Osteoblast (primary cell): ENCODE data around the gene CEPT1. TPM values are rescaled to one million over a fixed set of nuclear protein-coding genes. Genes with fewer than 3 reads are reported as not detected.

Experiments
- DNase-seq: peaks from one replicate; pipeline ENCODE4 v3.0.0; 2011; ENCODE audit warnings: low spot score, mixed read lengths; ENCODE audit not compliant: insufficient read length; ENCODE audit errors: missing footprints
- H2AFZ ChIP-seq: 2 replicates; pipeline ENCODE4 v1.6.0; 2011; ENCODE audit warnings: mild to moderate bottlenecking, low read length
- H3K27ac ChIP-seq: 2 replicates; pipeline ENCODE4 v1.5.1; 2011; ENCODE audit warnings: mild to moderate bottlenecking, low read depth, low read length, moderate library complexity
- H3K27me3 ChIP-seq: 2 replicates; pipeline ENCODE4 v1.6.0; 2012; ENCODE audit warnings: mild to moderate bottlenecking, control low read depth, inconsistent platforms, low read length, moderate library complexity; ENCODE audit not compliant: insufficient read depth
- H3K36me3 ChIP-seq: 2 replicates; pipeline ENCODE4 v1.5.1; 2011; ENCODE audit warnings: mild to moderate bottlenecking, low read length, control low read depth, moderate library complexity; ENCODE audit not compliant: insufficient read depth
- H3K4me1 ChIP-seq: 2 replicates; pipeline ENCODE4 v1.5.1; 2011; ENCODE audit warnings: mild to moderate bottlenecking, low read length, control low read depth, moderate library complexity; ENCODE audit not compliant: insufficient read depth
- H3K4me2 ChIP-seq: 2 replicates; pipeline ENCODE4 v1.6.0; 2011; ENCODE audit warnings: mild to moderate bottlenecking, low read length; ENCODE audit not compliant: insufficient read depth
- H3K4me3 ChIP-seq: fragments of 200-600 bp; sonication (generic); 3 replicates; pipeline ENCODE4 v1.5.1; 2012; ENCODE audit warnings: mild to moderate bottlenecking, low read length, inconsistent platforms; ENCODE audit not compliant: insufficient read depth
- H3K79me2 ChIP-seq: 2 replicates; pipeline ENCODE4 v1.6.0; 2012; ENCODE audit warnings: mild to moderate bottlenecking, low read length, control low read depth, inconsistent platforms; ENCODE audit not compliant: insufficient read depth
- H3K9me3 ChIP-seq: 2 replicates; pipeline ENCODE4 v1.5.1; 2011; ENCODE audit warnings: low read depth, low read length, control low read depth
- H4K20me1 ChIP-seq: 2 replicates; pipeline ENCODE4 v1.6.0; 2012; ENCODE audit warnings: mild to moderate bottlenecking, low read length, control low read depth; ENCODE audit not compliant: insufficient read depth
- CTCF ChIP-seq: IDR thresholded peaks from 2 replicates; pipeline ENCODE4 v1.5.1; 2011; ENCODE audit warnings: mild to moderate bottlenecking, low read depth, low read length, moderate library complexity; ENCODE audit errors: extremely low read depth
- total RNA-seq: library from RNA; depleted of rRNA; stranded (reverse); fragments of >200 nt; gene quantifications from 2 replicates; pipeline ENCODE4 v1.2.3, GENCODE V29; 2012

CEPT1 gene
- total RNA-seq, 1 donor: 37.3 TPM

DNA sequence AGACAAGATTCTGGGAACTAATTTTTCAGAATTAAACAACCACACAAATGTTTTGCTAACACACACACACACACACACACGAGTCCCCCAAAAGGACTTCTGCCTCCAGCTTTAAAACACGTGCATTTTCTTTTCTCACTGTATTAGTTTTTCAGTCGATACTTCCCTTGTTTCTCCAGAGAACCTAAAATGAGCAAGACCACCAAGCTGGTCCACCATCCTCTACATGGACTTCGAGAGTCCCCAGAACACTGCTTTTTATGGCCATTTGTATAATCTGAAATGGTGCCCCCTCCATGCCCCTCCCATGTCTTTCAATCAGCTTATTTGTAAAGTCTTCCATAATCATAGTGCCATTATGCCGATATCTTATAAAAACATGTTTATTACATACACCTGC, 76.7 kb downstream of the CEPT1 start:
- Histone ChIP-seq H3K27me3 (no peaks in the 10 kb centered on the region), H3K4me1 (no peaks in the 10 kb centered on the region), H3K79me2 (no peaks in the 10 kb centered on the region), H3K9me3 (no peaks in the 10 kb centered on the region), H3K27ac (no peak overlapping the region), H2AFZ (no peak overlapping the region), H3K4me3 (no peak overlapping the region), H4K20me1 (no peaks in the 10 kb centered on the region), H3K36me3 (no peaks in the 10 kb centered on the region), H3K4me2 (no peak overlapping the region)
- TF ChIP-seq CTCF: no peak
- DNase-seq: no peak

DNA sequence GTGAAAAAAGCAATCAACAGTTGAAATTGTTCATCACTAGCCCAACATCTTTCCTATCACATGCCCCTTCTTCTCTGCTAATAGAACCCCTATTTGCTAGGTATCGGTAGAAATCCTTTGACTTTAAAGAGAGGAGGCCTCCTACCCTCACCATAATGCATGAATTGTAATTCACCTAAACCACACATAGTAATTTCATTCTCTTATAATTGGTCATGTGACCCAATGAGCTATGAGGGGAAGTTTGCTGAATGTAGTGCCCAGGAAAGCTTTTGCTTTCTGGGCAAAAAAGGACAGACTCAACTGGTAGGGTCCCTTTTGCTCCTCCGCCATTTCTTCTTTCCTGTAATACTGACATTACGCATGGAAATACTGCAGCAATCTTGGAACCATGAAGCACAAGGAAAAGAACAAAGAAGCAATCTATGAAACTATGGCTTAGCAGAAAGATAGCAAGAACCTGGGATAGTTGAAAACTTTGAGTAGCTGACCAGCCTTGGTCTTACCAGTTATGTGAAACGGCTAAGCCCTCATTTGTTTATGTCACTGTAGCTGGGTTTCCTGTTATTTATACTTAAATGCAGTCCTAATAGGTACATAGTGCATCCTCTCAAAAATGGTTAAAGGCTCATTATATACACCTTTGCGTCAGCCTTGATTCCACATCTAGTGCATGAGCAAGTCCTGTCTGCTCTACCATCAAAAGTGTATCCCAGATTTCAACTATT, 77.3 kb downstream of the CEPT1 start:
- Histone ChIP-seq H3K79me2 (no peaks in the 10 kb centered on the region), H4K20me1 (no peaks in the 10 kb centered on the region), H2AFZ (no peak overlapping the region), H3K4me2 (no peak overlapping the region), H3K4me1 (no peaks in the 10 kb centered on the region), H3K27me3 (no peaks in the 10 kb centered on the region), H3K27ac (no peak overlapping the region), H3K9me3 (no peaks in the 10 kb centered on the region), H3K36me3 (no peaks in the 10 kb centered on the region), H3K4me3 (no peak overlapping the region)
- TF ChIP-seq CTCF: no peak
- DNase-seq: no peak

DNA sequence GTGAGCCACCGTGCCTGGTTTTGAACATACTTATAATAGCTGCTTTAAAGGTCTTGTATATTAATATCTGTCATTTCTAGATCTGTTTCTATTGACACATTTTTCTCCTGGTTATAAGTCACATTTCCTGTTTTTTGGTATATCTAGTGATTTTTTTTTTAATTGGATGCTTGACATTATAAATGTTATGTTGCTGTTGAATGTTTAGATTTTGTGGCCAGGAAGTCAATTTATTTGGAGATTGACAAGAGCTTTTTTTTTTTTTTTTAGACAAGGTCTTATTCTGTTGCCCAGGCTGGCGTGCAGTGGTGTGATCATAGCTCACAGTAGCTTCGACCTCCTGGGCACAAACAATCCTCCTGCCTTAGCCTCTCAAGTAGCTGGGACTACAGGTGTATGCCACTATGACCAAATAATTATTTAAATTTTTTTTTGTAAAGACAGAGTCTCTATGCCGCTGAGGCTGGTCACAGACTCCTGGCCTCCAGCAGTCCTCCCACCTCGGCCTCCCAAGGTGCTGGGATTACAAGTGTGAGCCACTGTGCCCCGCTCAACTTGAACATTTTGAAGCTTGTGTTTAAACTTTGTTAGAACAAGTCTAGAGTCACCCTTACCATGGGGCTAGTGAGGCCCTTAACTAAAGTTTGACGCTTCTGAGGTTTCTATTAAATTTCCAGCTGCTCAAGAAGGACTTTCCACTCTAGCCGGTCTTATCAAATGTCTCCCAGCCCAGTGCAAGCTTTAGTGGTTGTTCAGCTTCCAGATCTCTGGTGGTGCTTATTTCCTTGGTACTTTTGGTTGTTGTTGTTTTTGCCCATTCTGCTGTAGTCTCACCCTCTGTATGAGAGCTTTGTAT, 78.9 kb downstream of the CEPT1 start:
- Histone ChIP-seq H3K79me2 (no peaks in the 10 kb centered on the region), H4K20me1 (no peaks in the 10 kb centered on the region), H3K27ac (no peak overlapping the region), H3K36me3 (no peaks in the 10 kb centered on the region), H3K4me3 (no peak overlapping the region), H3K27me3 (no peaks in the 10 kb centered on the region), H2AFZ (no peak overlapping the region), H3K4me2 (no peak overlapping the region), H3K4me1 (peaks cover 8% of the 10 kb centered on the region), H3K9me3 (no peaks in the 10 kb centered on the region)
- DNase-seq: no peak
- no peak for TF ChIP-seq CTCF
